Stimulated activated naive CD8-positive, alpha-beta T cell treated with anti-CD3 and anti-CD28 coated beads, Interleukin-15, amount 100 ng/mL, for 72 hours (primary cell): Measurements from ENCODE around the gene DIO1.
"Not testable (repeated sequence)": the region's sequence is repeated elsewhere in the genome, so short reads cannot be mapped to it uniquely, and the experiment has no call there.

Source experiments
- ATAC-seq: fragments of 150-1000 bp; cut with Tn5 transposase; 2 replicates; pipeline ENCODE4 v1.10.0; 2021; ENCODE audit warnings: mild to moderate bottlenecking, moderate library complexity
- DNase-seq, 2 donors: peaks; one replicate each; pipeline ENCODE4 v3.0.0; 2021 to 2022
- H3K27ac Mint-ChIP-seq, 2 donors: one replicate each; pipeline ENCODE4 v1.8.0; 2022; ENCODE audit warnings: mild to moderate bottlenecking in 2 of 2, mixed read lengths in 2 of 2, moderate library complexity in 2 of 2
- H3K27me3 Mint-ChIP-seq: one replicate; pipeline ENCODE4 v1.8.0; 2022; ENCODE audit warnings: mixed read lengths
- H3K4me1 Mint-ChIP-seq: one replicate; pipeline ENCODE4 v1.8.0; 2022; ENCODE audit warnings: mild to moderate bottlenecking, mixed read lengths
- H3K4me3 Mint-ChIP-seq, 2 donors: one replicate each; pipeline ENCODE4 v1.8.0; 2022; ENCODE audit warnings: mild to moderate bottlenecking in 2 of 2, mixed read lengths in 2 of 2, moderate library complexity in 1 of 2
- H3K9me3 Mint-ChIP-seq, 2 donors: one replicate each; pipeline ENCODE4 v1.8.0; 2022; ENCODE audit warnings: mixed read lengths in 2 of 2

DIO1 gene

DNA sequence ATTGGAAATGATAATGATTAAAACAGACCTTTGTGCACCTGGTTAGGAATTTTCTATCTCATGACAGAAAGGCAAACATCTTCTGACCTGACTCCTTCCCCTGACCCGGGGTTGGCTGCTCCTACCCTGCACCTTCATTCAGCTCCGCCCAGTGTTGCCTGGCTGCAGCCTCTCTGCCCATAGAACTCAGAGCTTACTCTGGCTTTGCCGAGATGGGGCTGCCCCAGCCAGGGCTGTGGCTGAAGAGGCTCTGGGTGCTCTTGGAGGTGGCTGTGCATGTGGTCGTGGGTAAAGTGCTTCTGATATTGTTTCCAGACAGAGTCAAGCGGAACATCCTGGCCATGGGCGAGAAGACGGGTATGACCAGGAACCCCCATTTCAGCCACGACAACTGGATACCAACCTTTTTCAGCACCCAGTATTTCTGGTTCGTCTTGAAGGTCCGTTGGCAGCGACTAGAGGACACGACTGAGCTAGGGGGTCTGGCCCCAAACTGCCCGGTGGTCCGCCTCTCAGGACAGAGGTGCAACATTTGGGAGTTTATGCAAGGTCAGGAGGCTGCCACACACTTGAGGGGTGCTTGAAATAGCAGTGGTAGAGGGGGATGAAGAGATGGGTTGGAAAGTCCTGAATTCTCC, at the start of gene DIO1:
Gene DIO1, plus strand, starts transcription at position 189 of the 638 bp plus-strand sequence. Its CDS starts 24 bp downstream, at position 213.
- peak; percentile 53 for ATAC-seq
- peaks cover 9% of the 10 kb centered on the region for H3K27me3 Mint-ChIP-seq
- peak in 1 of 2 donors; percentile 57 for DNase-seq
- H3K9me3 Mint-ChIP-seq, result no peaks in the 10 kb centered on the region
- H3K4me3 Mint-ChIP-seq, result no peak within 1 kb of the TSS
- peaks cover 35% of the 10 kb centered on the region for H3K4me1 Mint-ChIP-seq
- no peak within 1 kb of the TSS for H3K27ac Mint-ChIP-seq

DNA sequence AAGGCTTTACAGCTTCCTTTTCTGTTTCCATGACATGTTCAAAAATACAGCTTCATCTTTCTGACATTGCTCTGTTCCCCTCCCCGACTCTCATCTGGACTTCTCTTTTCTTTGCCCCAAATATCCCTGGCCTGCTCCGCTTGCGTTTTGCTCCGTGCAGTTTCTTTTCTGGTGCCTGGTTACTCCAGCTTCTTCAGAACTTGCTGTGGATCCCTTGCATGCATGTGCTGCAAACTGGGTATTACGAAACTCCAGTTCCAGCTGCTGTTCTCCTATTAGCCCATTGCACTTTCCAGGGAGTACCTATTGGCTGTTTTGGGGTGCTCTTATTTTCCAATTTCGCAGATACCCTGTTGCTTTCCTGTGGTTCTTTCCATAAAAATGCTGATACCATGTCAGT, 46.0 kb upstream of the DIO1 start:
- Mint-ChIP-seq H3K9me3 (no peaks in the 10 kb centered on the region), H3K4me3 (no peak overlapping the region), H3K27me3 (no peaks in the 10 kb centered on the region), H3K27ac (no peak overlapping the region), H3K4me1 (no peaks in the 10 kb centered on the region)
- no peak for DNase-seq
- no peak for ATAC-seq

DNA sequence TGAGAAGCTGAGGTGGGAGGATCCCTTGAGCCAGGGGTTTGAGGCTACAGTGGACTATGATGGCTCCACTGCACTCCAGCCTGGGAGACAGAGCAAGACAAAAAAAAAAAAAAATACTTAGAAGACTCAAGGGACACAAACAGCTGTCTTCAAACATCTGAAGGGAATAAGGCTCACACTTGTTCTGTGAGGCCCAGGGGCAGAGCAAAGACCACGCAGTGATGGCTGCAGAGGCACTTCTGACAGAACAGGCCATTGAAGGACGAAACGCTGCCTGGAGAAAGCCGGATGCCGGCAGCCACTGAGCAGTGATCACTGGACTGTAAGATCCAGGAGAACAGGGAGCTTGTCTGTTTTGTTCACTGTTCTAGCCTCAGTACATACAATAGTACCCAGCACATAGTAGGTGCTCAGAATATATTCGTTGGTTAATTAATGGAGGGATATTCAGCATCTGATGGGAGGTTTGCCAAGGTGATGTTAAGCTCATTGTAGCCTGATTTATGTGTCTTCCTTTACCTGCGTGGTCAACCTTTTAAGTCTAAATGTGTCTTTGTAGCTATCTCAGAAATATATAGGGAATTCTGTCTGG, 43.8 kb upstream of the DIO1 start:
- no peaks in the 10 kb centered on the region for H3K9me3 Mint-ChIP-seq
- H3K27me3 Mint-ChIP-seq, result no peaks in the 10 kb centered on the region
- no peaks in the 10 kb centered on the region for H3K4me1 Mint-ChIP-seq
- H3K4me3 Mint-ChIP-seq, result no peak overlapping the region
- no peak for DNase-seq
- no peak for ATAC-seq
- H3K27ac Mint-ChIP-seq, result no peak overlapping the region

DNA sequence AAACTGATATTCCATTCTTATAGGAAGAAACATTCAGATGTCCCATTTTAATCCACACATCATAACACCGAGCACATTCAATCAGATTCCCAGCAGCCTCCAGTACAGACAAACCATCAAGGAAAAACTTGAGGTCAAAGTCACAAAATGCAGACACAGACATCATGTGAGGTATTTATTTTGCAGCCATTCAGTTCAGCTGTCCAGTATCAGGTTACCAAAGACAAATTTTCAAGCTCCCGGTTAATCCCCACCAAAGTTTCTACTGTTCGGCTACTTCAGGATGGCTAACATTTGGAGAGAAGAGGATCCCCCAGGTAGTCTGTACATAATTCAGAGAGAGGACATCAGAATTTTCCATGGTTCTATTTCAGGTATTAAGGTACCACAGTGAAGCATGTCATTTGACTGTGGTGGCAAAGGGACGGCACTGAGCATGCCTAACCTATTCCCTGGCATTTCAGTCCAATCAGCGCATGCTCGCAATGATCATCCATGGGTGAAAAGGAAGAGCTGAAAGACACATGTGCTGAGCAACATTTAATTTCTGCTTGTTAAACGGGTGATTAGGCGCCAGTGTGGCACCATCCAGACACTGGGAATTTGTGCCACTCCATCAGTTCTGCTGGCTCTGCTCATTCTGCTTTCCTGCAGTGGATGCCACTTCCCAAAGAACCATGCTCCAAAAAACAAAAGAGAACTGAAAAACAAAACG, 42.3 kb upstream of the DIO1 start:
- Mint-ChIP-seq H3K27ac (no peak overlapping the region), H3K27me3 (no peaks in the 10 kb centered on the region), H3K4me3 (no peak overlapping the region), H3K9me3 (no peaks in the 10 kb centered on the region), H3K4me1 (no peaks in the 10 kb centered on the region)
- DNase-seq, result no peak
- no peak for ATAC-seq

DNA sequence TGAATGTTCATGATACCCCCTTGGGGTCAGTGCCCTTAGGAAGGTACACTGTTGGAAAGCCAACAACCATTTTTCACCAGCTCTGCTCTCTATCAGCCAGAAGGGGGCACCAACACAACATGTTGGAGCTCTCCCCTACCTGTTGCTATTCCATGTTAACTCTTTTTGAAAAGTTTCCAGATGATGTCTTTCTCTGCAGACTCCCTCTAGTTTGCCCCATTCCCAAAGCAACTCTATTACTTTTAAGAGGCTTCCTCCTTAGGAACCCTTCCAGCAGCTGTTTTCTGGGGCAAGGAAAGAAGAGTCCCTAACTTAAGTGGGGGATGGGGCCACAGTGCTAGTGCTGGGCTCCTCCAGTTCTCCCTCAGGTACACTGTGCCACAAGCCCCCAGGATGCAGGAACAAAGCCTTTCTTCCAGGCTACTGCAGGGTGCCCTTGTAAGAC, 33.0 kb upstream of the DIO1 start:
- DNase-seq, result peak; percentile 34 to 38
- no peaks in the 10 kb centered on the region for H3K9me3 Mint-ChIP-seq
- peaks cover 13% of the 10 kb centered on the region for H3K4me1 Mint-ChIP-seq
- peak; percentile 81 for ATAC-seq
- no peak overlapping the region for H3K27ac Mint-ChIP-seq
- no peak overlapping the region for H3K4me3 Mint-ChIP-seq
- H3K27me3 Mint-ChIP-seq, result no peaks in the 10 kb centered on the region

DNA sequence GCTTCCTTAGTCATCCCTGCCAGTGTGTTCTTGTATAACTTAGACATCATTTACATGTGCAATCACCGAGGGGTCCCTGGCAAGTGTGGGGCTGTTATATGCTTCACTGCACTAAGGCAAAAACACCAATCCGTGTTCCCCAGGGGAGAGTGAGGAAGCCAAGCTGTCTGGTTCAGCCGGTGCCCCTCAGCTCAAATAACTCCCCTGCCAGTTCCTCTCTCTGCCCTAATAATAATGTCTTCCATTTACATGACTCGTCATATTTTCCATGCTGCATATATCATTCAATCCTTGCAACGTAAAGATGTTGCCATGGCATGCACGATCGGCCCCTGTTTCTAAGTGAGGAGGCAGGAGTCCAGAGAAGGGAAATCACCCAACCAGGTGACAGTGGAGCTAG, 31.5 kb upstream of the DIO1 start:
- DNase-seq, result no peak
- no peak overlapping the region for H3K27ac Mint-ChIP-seq
- H3K4me3 Mint-ChIP-seq, result no peak overlapping the region

DNA sequence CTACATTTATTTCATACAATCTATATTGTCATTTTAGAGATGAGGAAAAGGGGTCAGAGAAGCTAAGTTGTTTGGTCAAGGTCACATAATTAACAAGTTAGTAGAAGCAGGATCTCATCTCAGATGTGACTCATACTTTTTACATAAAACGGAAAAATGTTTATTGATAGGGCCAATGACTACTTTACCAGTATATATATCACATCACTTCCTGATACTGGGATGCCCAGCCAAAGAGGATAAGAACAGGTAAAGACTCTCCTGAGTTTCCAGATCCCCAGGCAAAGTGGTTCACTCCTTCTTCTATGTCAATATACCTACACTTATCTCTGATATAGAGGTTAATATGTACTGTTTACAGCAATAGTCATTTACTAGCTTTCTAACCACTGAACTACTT, 25.4 kb upstream of the DIO1 start:
- no peak for DNase-seq
- Mint-ChIP-seq H3K27me3 (no peaks in the 10 kb centered on the region), H3K9me3 (no peaks in the 10 kb centered on the region), H3K4me1 (no peaks in the 10 kb centered on the region), H3K27ac (no peak overlapping the region), H3K4me3 (no peak overlapping the region)
- no peak for ATAC-seq

More for the DNA sequence above, 31.5 kb upstream of the DIO1 start:
- peaks cover 13% of the 10 kb centered on the region for H3K4me1 Mint-ChIP-seq
- no peaks in the 10 kb centered on the region for H3K27me3 Mint-ChIP-seq
- H3K9me3 Mint-ChIP-seq, result no peaks in the 10 kb centered on the region
- no peak for ATAC-seq

DNA sequence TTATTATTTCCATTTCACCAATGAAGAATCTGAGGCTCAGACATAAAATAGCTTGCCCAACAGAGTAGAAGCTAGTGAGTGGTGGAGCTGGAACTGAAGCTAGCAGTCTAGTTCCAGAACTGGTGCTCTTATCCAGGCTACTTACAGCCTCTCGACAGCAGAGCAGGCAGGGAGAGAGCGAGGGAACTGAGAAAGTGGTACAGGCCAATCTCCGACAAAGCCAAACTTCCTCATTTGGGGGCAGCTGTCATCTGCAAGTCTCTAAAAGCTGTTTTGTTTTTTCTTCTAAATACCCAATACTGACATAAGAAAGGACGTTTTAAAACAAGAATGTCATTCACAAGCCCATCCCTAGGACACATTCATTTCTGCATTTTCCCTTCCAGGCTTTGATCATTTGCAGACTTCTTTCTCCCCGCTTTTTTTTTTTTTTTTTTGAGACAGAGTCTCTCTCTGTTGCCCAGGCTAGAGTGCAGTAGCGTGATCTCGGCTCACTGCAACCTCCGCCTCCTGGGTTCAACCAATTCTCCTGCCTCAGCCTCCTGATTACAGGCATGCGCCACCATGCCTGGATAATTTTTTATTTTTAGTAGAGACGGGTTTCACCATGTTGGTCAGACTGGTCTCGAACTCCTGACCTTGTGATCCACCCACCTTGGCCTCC, 24.4 kb upstream of the DIO1 start:
- no peak overlapping the region for H3K27ac Mint-ChIP-seq
- DNase-seq (no peak), ATAC-seq (no peak)
- H3K9me3 Mint-ChIP-seq, result no peaks in the 10 kb centered on the region
- no peaks in the 10 kb centered on the region for H3K4me1 Mint-ChIP-seq
- no peaks in the 10 kb centered on the region for H3K27me3 Mint-ChIP-seq
- no peak overlapping the region for H3K4me3 Mint-ChIP-seq

DNA sequence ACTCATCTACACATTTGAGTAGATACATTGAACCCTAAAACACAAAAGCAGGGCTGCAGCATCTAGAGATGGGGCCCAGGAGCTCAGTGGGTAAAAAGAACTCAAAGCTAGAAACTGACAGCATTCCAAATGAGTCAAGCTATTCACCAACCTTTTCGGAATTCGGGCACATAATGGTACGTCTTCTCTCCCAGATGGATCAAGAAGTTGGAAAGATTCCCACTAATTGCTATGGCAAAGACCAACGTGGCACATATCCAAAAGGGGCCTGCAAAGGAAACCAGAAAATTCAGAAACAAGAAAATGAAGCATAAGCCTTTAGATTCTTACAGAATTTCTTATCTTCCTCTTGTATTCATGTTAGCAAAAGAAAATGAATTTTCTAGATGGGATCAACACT, 22.8 kb upstream of the DIO1 start:
- no peak for DNase-seq
- no peaks in the 10 kb centered on the region for H3K9me3 Mint-ChIP-seq
- H3K4me1 Mint-ChIP-seq, result no peaks in the 10 kb centered on the region
- ATAC-seq, result no peak
- no peak overlapping the region for H3K27ac Mint-ChIP-seq
- no peak overlapping the region for H3K4me3 Mint-ChIP-seq
- no peaks in the 10 kb centered on the region for H3K27me3 Mint-ChIP-seq

DNA sequence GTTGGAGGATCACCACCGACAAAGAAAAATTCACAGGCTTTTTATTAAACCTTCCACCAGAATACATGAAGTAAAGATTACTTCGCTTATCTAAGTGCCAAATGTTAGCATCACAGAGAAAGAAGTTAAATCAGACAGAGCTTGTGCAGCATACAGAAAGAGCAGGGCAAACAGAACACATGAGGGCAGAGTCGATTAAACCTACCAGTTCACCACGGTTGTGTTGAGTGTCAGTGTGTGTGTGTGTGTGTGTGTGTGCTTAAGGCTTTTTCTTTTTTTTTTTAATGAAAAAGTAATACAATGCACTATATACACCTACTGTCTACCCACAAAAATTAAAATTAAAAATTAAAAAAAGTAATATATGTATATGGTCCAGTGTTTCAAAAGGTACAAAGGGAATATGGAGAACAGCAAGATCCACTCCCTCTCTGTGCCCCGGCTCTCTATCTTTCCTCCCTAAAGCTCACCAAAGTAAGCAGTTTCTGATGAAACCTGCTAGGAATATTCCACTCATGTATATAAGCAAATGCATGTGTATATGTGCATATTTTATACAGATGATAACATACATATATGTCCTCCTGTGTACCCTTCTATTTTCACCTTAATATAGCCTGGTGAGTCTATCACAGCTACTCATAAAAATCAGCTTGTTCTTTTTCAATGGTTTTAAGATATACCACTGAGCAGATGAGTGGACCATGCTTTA, 22.1 kb upstream of the DIO1 start:
- Mint-ChIP-seq H3K9me3 (no peaks in the 10 kb centered on the region), H3K27ac (no peak overlapping the region), H3K4me3 (no peak overlapping the region), H3K27me3 (no peaks in the 10 kb centered on the region), H3K4me1 (no peaks in the 10 kb centered on the region)
- DNase-seq (no peak), ATAC-seq (no peak)

DNA sequence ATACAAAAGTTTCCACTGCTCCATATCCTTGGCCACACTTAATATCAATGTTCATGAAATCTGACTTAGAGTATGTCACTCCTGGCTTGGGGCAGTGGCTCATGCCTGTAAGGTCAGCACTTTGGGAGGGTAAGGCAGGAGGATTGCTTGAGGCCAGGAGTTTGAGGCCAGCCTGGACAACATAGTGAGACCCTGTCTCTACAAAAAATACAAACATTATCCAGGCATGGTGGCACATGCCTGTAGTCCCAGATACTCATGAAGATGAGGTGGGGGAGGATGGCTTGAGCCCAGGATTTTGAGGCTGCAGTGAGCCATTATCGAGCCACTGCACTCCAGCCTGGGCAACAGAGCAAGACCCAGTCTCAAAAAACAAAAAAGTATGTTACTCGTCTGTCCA, 18.8 kb upstream of the DIO1 start:
- DNase-seq, H3K4me1 Mint-ChIP-seq, H3K27me3 Mint-ChIP-seq, H3K9me3 Mint-ChIP-seq, ATAC-seq, H3K4me3 Mint-ChIP-seq, H3K27ac Mint-ChIP-seq: not testable (repeated sequence)

DNA sequence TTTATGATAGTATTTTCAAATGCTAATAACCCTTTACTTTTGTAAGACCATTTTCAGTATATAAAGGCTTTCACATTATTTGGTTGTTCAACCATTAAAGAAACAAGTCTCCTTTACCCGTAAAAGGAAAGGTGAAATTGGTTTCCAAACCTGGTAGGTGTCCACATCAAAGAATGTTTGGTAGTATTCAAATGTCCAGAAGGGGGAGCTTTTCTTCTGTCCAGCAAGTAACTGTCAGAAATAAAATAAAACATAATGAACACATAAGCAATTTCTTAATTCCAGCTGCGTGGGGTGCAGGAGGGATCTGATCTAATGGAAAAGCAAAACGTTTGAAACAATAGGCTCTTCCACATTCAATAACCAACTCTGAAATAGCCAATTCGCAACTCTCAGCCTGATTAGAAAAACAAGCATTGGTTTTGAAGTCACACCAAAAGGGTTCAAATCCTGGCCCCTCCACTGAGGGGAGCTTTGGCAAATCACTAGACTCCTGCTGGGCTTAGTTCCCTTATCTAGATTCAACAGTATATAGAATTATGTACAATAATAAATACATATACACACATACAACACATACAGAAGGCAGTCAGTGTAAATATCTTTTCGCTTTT, 15.4 kb upstream of the DIO1 start:
- no peaks in the 10 kb centered on the region for H3K4me1 Mint-ChIP-seq
- no peak for ATAC-seq
- H3K9me3 Mint-ChIP-seq, result no peaks in the 10 kb centered on the region
- no peak overlapping the region for H3K4me3 Mint-ChIP-seq
- no peaks in the 10 kb centered on the region for H3K27me3 Mint-ChIP-seq
- no peak for DNase-seq
- H3K27ac Mint-ChIP-seq, result no peak overlapping the region

DNA sequence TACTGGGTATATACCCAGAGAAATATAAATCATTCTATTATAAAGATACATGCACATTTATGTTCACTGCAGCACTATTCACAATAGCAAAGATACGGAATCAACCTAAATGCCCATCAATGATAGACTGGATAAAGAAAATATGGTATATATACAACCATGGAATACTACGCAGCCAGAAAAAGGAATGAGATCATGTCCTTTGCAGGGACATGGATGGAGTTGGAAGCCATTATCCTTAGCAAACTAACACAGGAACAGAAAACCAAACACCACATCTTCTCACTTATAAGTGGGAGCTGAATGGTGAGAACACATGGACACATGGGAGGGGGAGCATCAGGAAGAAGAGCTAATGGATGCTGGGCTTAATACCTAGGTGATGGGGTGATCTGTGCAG, 12.1 kb upstream of the DIO1 start:
- ATAC-seq, DNase-seq, H3K4me1 Mint-ChIP-seq, H3K27me3 Mint-ChIP-seq, H3K9me3 Mint-ChIP-seq, H3K27ac Mint-ChIP-seq, H3K4me3 Mint-ChIP-seq: not testable (repeated sequence)

DNA sequence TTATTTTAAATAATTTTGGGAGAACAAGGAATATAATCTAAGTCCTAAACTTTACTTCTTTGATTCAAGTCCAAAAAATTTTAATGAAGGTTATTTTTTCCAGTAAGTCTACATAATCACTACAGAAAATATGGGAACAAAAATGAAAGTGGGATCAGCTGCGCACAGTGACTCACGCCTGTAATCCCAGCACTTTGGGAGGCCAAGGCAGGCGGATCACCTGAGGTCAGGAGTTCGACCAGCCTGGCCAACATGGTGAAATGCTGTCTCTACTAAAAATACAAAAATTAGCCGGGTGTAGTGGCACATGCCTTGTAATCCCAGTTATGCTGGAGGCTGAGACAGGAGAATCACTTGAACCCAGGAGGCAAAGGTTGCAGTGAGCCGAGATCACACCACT, 10.4 kb upstream of the DIO1 start:
- not testable (repeated sequence) for H3K4me3 Mint-ChIP-seq, H3K9me3 Mint-ChIP-seq, H3K27ac Mint-ChIP-seq, H3K27me3 Mint-ChIP-seq, ATAC-seq, DNase-seq
- H3K4me1 Mint-ChIP-seq, result peaks cover 14% of the 10 kb centered on the region

DNA sequence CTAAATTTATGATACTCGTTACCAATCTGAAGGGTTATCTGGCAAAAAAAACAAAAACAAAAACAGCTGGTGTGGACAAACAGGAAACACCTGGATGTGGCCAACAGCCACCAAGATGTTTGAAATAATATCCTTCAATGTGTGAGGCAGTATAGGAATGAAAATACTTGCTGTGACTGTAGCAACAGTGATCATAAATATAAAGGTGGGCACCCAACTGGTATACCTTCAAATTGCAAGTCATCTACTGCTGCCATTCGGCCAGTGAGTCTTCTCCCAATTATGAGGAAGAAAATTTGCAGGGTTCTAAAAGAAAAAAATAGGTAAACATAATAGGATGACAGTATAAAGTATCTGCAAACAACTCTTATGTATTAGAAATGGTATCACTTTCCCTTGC, 5.3 kb upstream of the DIO1 start:
- Mint-ChIP-seq H3K4me3 (peak overlapping the region; percentile 96 to 98), H3K27ac (peak overlapping the region; percentile 99), H3K9me3 (no peaks in the 10 kb centered on the region), H3K4me1 (peaks cover 48% of the 10 kb centered on the region), H3K27me3 (no peaks in the 10 kb centered on the region)
- DNase-seq (no peak), ATAC-seq (no peak)
